ENCODE data around the gene RHCG.
"Not testable (repeated sequence)": the region's sequence is repeated elsewhere in the genome, so short reads cannot be mapped to it uniquely, and the experiment has no call there.

Gene RHCG

GRCh38 chr15:89477411-89478242, 18.8 kb downstream of the RHCG start:
- H3K4me1 Mint-ChIP-seq: no peaks in the 10 kb centered on the region
- H3K27me3 Mint-ChIP-seq: peaks cover 42 to 58% of the 10 kb centered on the region in 2 donors
- H3K4me3 Mint-ChIP-seq: no peak overlapping the region
- DNase-seq (no peak), ATAC-seq (replicated peaks) (no peak)
- peaks cover 0 to 3% of the 10 kb centered on the region in 2 donors for H3K9me3 Mint-ChIP-seq
- no peak overlapping the region for H3K27ac Mint-ChIP-seq
- no peaks in the 10 kb centered on the region for H3K36me3 Mint-ChIP-seq

- no peak overlapping the region for H3K4me3 Mint-ChIP-seq
- no peak for ATAC-seq (replicated peaks)
- H3K9me3 Mint-ChIP-seq: peaks cover 0 to 3% of the 10 kb centered on the region in 2 donors
- DNase-seq: no peak
- H3K27ac Mint-ChIP-seq: no peak overlapping the region
- peaks cover 44 to 60% of the 10 kb centered on the region in 2 donors for H3K27me3 Mint-ChIP-seq
- H3K4me1 Mint-ChIP-seq: no peaks in the 10 kb centered on the region
- no peaks in the 10 kb centered on the region for H3K36me3 Mint-ChIP-seq
These were observed 20.7 kb downstream of the RHCG start for GRCh38 chr15:89475661-89476060.

- peak; percentile 55 for DNase-seq
- ATAC-seq (replicated peaks): peak; percentile 92 to 93
- no peaks in the 10 kb centered on the region for H3K36me3 Mint-ChIP-seq
- H3K27me3 Mint-ChIP-seq: peaks cover 34 to 56% of the 10 kb centered on the region in 2 donors
- H3K9me3 Mint-ChIP-seq: peaks cover 0 to 3% of the 10 kb centered on the region in 2 donors
- H3K27ac Mint-ChIP-seq: no peak overlapping the region
- no peak overlapping the region for H3K4me3 Mint-ChIP-seq
- no peaks in the 10 kb centered on the region for H3K4me1 Mint-ChIP-seq
These were observed 23.6 kb downstream of the RHCG start for GRCh38 chr15:89472785-89473256.

- no peaks in the 10 kb centered on the region for H3K36me3 Mint-ChIP-seq
- H3K27me3 Mint-ChIP-seq: peaks cover 35 to 51% of the 10 kb centered on the region in 2 donors
- no peak overlapping the region for H3K27ac Mint-ChIP-seq
- no peak overlapping the region for H3K4me3 Mint-ChIP-seq
- no peaks in the 10 kb centered on the region for H3K4me1 Mint-ChIP-seq
- no peaks in the 10 kb centered on the region for H3K9me3 Mint-ChIP-seq
- ATAC-seq (replicated peaks) (peak in 1 of 2 donors; percentile 42), DNase-seq (no peak)
These were observed 26.8 kb downstream of the RHCG start for GRCh38 chr15:89469426-89470096.

- peaks cover 43 to 58% of the 10 kb centered on the region in 2 donors for H3K27me3 Mint-ChIP-seq
- H3K9me3 Mint-ChIP-seq; H3K4me1 Mint-ChIP-seq; H3K27ac Mint-ChIP-seq; H3K36me3 Mint-ChIP-seq; DNase-seq; ATAC-seq (replicated peaks); H3K4me3 Mint-ChIP-seq: not testable (repeated sequence)
These were observed 27.6 kb downstream of the RHCG start for GRCh38 chr15:89468813-89469212.

GRCh38 chr15:89463113-89463512, 33.3 kb downstream of the RHCG start:
- no peaks in the 10 kb centered on the region for H3K4me1 Mint-ChIP-seq
- no peak overlapping the region for H3K4me3 Mint-ChIP-seq
- H3K9me3 Mint-ChIP-seq: no peaks in the 10 kb centered on the region
- no peak for ATAC-seq (replicated peaks)
- no peak overlapping the region for H3K27ac Mint-ChIP-seq
- no peak for DNase-seq
- H3K36me3 Mint-ChIP-seq: peaks cover 0 to 2% of the 10 kb centered on the region in 2 donors
- peaks cover 47 to 54% of the 10 kb centered on the region in 2 donors for H3K27me3 Mint-ChIP-seq

GRCh38 chr15:89462198-89462912, 34.0 kb downstream of the RHCG start:
- DNase-seq (no peak), ATAC-seq (replicated peaks) (peak in 1 of 2 donors; percentile 39)
- no peak overlapping the region for H3K27ac Mint-ChIP-seq
- H3K36me3 Mint-ChIP-seq: peaks cover 0 to 2% of the 10 kb centered on the region in 2 donors
- no peak overlapping the region for H3K4me3 Mint-ChIP-seq
- H3K4me1 Mint-ChIP-seq: no peaks in the 10 kb centered on the region
- H3K27me3 Mint-ChIP-seq: peaks cover 47 to 54% of the 10 kb centered on the region in 2 donors
- H3K9me3 Mint-ChIP-seq: peaks cover 0 to 3% of the 10 kb centered on the region in 2 donors

GRCh38 chr15:89461386-89461785, 35.0 kb downstream of the RHCG start:
- Mint-ChIP-seq H3K27me3 (peaks cover 47 to 54% of the 10 kb centered on the region in 2 donors), H3K4me3 (no peak overlapping the region), H3K36me3 (peaks cover 2% of the 10 kb centered on the region in 2 donors), H3K27ac (no peak overlapping the region), H3K4me1 (no peaks in the 10 kb centered on the region), H3K9me3 (peaks cover 3 to 5% of the 10 kb centered on the region in 2 donors)
- DNase-seq (no peak), ATAC-seq (replicated peaks) (no peak)

- peaks cover 4 to 5% of the 10 kb centered on the region in 2 donors for H3K9me3 Mint-ChIP-seq
- DNase-seq (no peak), ATAC-seq (replicated peaks) (no peak)
- peak overlapping the region; percentile 2 for H3K27ac Mint-ChIP-seq
- H3K4me1 Mint-ChIP-seq: no peaks in the 10 kb centered on the region
- H3K4me3 Mint-ChIP-seq: no peak overlapping the region
- peaks cover 47 to 54% of the 10 kb centered on the region in 2 donors for H3K27me3 Mint-ChIP-seq
- H3K36me3 Mint-ChIP-seq: peaks cover 3% of the 10 kb centered on the region in 2 donors
These were observed 36.3 kb downstream of the RHCG start for GRCh38 chr15:89460048-89460447.

GRCh38 chr15:89459271-89460038, 36.9 kb downstream of the RHCG start:
- H3K36me3 Mint-ChIP-seq: peaks cover 3% of the 10 kb centered on the region in 2 donors
- H3K9me3 Mint-ChIP-seq: peaks cover 4 to 5% of the 10 kb centered on the region in 2 donors
- no peak for DNase-seq
- H3K27ac Mint-ChIP-seq: peak overlapping the region; percentile 9
- ATAC-seq (replicated peaks): no peak
- peaks cover 45 to 48% of the 10 kb centered on the region in 2 donors for H3K27me3 Mint-ChIP-seq
- no peaks in the 10 kb centered on the region for H3K4me1 Mint-ChIP-seq
- H3K4me3 Mint-ChIP-seq: no peak overlapping the region

- no peak overlapping the region for H3K27ac Mint-ChIP-seq
- peaks cover 3% of the 10 kb centered on the region in 2 donors for H3K36me3 Mint-ChIP-seq
- no peak for ATAC-seq (replicated peaks)
- H3K9me3 Mint-ChIP-seq: peaks cover 4 to 6% of the 10 kb centered on the region in 2 donors
- no peak for DNase-seq
- H3K4me3 Mint-ChIP-seq: no peak overlapping the region
- peaks cover 38 to 44% of the 10 kb centered on the region in 2 donors for H3K27me3 Mint-ChIP-seq
- no peaks in the 10 kb centered on the region for H3K4me1 Mint-ChIP-seq
These were observed 37.9 kb downstream of the RHCG start for GRCh38 chr15:89458440-89458839.

GRCh38 chr15:89457086-89457485, 39.3 kb downstream of the RHCG start:
- no peak overlapping the region for H3K27ac Mint-ChIP-seq
- no peak overlapping the region for H3K4me3 Mint-ChIP-seq
- ATAC-seq (replicated peaks) (peak in 1 of 2 donors; percentile 65), DNase-seq (no peak)
- H3K9me3 Mint-ChIP-seq: peaks cover 4 to 7% of the 10 kb centered on the region in 2 donors
- no peaks in the 10 kb centered on the region for H3K4me1 Mint-ChIP-seq
- peaks cover 32 to 46% of the 10 kb centered on the region in 2 donors for H3K27me3 Mint-ChIP-seq
- H3K36me3 Mint-ChIP-seq: peaks cover 3% of the 10 kb centered on the region in 2 donors

GRCh38 chr15:89455535-89455934, 40.8 kb downstream of the RHCG start:
- DNase-seq: no peak
- no peak overlapping the region for H3K27ac Mint-ChIP-seq
- peaks cover 1 to 3% of the 10 kb centered on the region in 2 donors for H3K36me3 Mint-ChIP-seq
- no peak for ATAC-seq (replicated peaks)
- H3K9me3 Mint-ChIP-seq: peaks cover 4 to 7% of the 10 kb centered on the region in 2 donors
- peaks cover 0 to under 1% of the 10 kb centered on the region in 2 donors for H3K4me1 Mint-ChIP-seq
- peaks cover 26 to 46% of the 10 kb centered on the region in 2 donors for H3K27me3 Mint-ChIP-seq
- H3K4me3 Mint-ChIP-seq: no peak overlapping the region
